HepG2 (cell line): ENCODE data around the gene NXN. TPM values are rescaled to one million over a fixed set of nuclear protein-coding genes. Genes with fewer than 3 reads are reported as not detected.
A peak's percentile ranks its signal among the peaks of the same experiment; 100 is the strongest.

Source experiments
- ASH2L ChIP-seq: fragments of 300-600, 200-600 bp; sonication (generic); IDR thresholded peaks from 2 replicates; pipeline ENCODE4 v1.7.0; 2017; ENCODE audit warnings: low read depth, mild to moderate bottlenecking, moderate library complexity, mixed read lengths, low read length; ENCODE audit not compliant: insufficient read length
- BHLHE40 ChIP-seq: IDR thresholded peaks from 2 replicates; pipeline ENCODE4 v1.6.1; 2011; ENCODE audit warnings: low read length, improper control_type of control experiment
- CBFB ChIP-seq: sonication (generic); formaldehyde crosslinking; IDR thresholded peaks from 2 replicates; pipeline ENCODE4 v1.4.0; 2020; ENCODE audit warnings: missing genetic modification reagents
- CTCF ChIP-seq: sonication (generic); formaldehyde crosslinking; IDR thresholded peaks from 2 replicates; pipeline ENCODE4 v1.5.0; 2020; ENCODE audit warnings: mild to moderate bottlenecking, missing genetic modification reagents, moderate library complexity
- EED ChIP-seq: sonication (generic); formaldehyde crosslinking; IDR thresholded peaks from 2 replicates; pipeline ENCODE4 v1.5.0; 2020; ENCODE audit warnings: mild to moderate bottlenecking, missing genetic modification reagents
- GZF1 ChIP-seq: sonication (generic); formaldehyde crosslinking; IDR thresholded peaks from 2 replicates; pipeline ENCODE4 v1.5.1; 2020; ENCODE audit warnings: mild to moderate bottlenecking, missing genetic modification reagents
- KDM5B ChIP-seq: sonication (generic); formaldehyde crosslinking; IDR thresholded peaks from 2 replicates; pipeline ENCODE4 v1.4.0; 2020; ENCODE audit warnings: missing genetic modification reagents, mild to moderate bottlenecking, borderline replicate concordance
- LRRFIP1 ChIP-seq: sonication (generic); formaldehyde crosslinking; conservative IDR thresholded peaks from 2 replicates; pipeline ENCODE4 v1.4.0; 2020; ENCODE audit warnings: missing genetic modification reagents
- MAFG ChIP-seq: sonication (generic); formaldehyde crosslinking; IDR thresholded peaks from 2 replicates; pipeline ENCODE4 v1.5.1; 2020; ENCODE audit warnings: mild to moderate bottlenecking, missing genetic modification reagents
- MXD4 ChIP-seq: IDR thresholded peaks from 2 replicates; pipeline ENCODE4 v1.6.1; 2016; ENCODE audit warnings: mild to moderate bottlenecking, missing biosample characterization, missing genetic modification reagents
- NONO ChIP-seq, 2 experiments: fragments of 450-650 bp in 1 of 2; sonication (generic) in 1 of 2; formaldehyde crosslinking in 1 of 2; IDR thresholded peaks in 1 of 2; conservative IDR thresholded peaks in 1 of 2; 2 replicates each; pipeline versions ENCODE4 v1.6.1 to v1.8.0; 2017 to 2022; ENCODE audit warnings: mild to moderate bottlenecking in 1 of 2, missing genetic modification reagents in 1 of 2, moderate library complexity in 1 of 2
- RBAK ChIP-seq: sonication (generic); formaldehyde crosslinking; IDR thresholded peaks from 2 replicates; pipeline ENCODE4 v1.5.1; 2020; ENCODE audit warnings: mild to moderate bottlenecking, missing genetic modification reagents
- REL ChIP-seq: sonication (generic); formaldehyde crosslinking; conservative IDR thresholded peaks from 2 replicates; pipeline ENCODE4 v1.8.0; 2022; ENCODE audit warnings: mild to moderate bottlenecking, missing genetic modification reagents, moderate library complexity
- RNF219 ChIP-seq: sonication (generic); formaldehyde crosslinking; IDR thresholded peaks from 2 replicates; pipeline ENCODE4 v1.5.0; 2020; ENCODE audit warnings: mild to moderate bottlenecking, missing genetic modification reagents
- SALL1 ChIP-seq: sonication (generic); formaldehyde crosslinking; IDR thresholded peaks from 2 replicates; pipeline ENCODE4 v1.8.0; 2022; ENCODE audit warnings: mild to moderate bottlenecking, missing genetic modification reagents
- SMYD3 ChIP-seq: sonication (generic); formaldehyde crosslinking; IDR thresholded peaks from 2 replicates; pipeline ENCODE4 v1.8.1; 2023; ENCODE audit warnings: mild to moderate bottlenecking, missing genetic modification reagents
- ZNF883 ChIP-seq: sonication (generic); formaldehyde crosslinking; IDR thresholded peaks from 2 replicates; pipeline ENCODE4 v1.5.1; 2020; ENCODE audit warnings: mild to moderate bottlenecking, missing genetic modification reagents; ENCODE audit errors: not compliant biosample characterization
- polyA plus RNA-seq, 8 experiments: library from polyadenylated mRNA; depleted of rRNA in 3 of 8; stranded (reverse) in 7 of 8; unstranded in 1 of 8; fragments of >200 nt; fragmentation: Illumina TruSeq in 4 of 8; extraction: Trizol in 4 of 8; gene quantifications; 2 replicates each; pipeline versions ENCODE4 v1.2.1 to v1.2.3, GENCODE V29; 2011 to 2016; ENCODE audit warnings: low read depth in 4 of 8, missing spikeins in 1 of 8, mixed read lengths in 1 of 8; ENCODE audit not compliant: insufficient read depth in 1 of 8
- total RNA-seq, 5 experiments: library from RNA; depleted of rRNA; stranded (reverse); fragments of >200 nt; fragmentation: Illumina TruSeq; extraction: Trizol; gene quantifications; 2 replicates each; pipeline ENCODE4 v1.2.3, GENCODE V29; 2016; ENCODE audit warnings: low read depth in 1 of 5
- TF ChIP-seq, protein P1 (sequence below): sonication (generic); formaldehyde crosslinking; IDR thresholded peaks from 2 replicates; pipeline ENCODE4 v1.8.1; 2022; ENCODE audit warnings: mild to moderate bottlenecking, missing genetic modification reagents
- TF ChIP-seq, protein P2 (sequence below): IDR thresholded peaks from 2 replicates; pipeline ENCODE4 v1.6.1; 2012; ENCODE audit warnings: low read depth, low read length, improper control_type of control experiment

The NXN gene
- total and polyA plus RNA-seq, 2 of the 13 experiments (the other 11 are each of a cell fraction or from before 2014, with no cell fraction given): 22.2 to 24.3 TPM

DNA sequence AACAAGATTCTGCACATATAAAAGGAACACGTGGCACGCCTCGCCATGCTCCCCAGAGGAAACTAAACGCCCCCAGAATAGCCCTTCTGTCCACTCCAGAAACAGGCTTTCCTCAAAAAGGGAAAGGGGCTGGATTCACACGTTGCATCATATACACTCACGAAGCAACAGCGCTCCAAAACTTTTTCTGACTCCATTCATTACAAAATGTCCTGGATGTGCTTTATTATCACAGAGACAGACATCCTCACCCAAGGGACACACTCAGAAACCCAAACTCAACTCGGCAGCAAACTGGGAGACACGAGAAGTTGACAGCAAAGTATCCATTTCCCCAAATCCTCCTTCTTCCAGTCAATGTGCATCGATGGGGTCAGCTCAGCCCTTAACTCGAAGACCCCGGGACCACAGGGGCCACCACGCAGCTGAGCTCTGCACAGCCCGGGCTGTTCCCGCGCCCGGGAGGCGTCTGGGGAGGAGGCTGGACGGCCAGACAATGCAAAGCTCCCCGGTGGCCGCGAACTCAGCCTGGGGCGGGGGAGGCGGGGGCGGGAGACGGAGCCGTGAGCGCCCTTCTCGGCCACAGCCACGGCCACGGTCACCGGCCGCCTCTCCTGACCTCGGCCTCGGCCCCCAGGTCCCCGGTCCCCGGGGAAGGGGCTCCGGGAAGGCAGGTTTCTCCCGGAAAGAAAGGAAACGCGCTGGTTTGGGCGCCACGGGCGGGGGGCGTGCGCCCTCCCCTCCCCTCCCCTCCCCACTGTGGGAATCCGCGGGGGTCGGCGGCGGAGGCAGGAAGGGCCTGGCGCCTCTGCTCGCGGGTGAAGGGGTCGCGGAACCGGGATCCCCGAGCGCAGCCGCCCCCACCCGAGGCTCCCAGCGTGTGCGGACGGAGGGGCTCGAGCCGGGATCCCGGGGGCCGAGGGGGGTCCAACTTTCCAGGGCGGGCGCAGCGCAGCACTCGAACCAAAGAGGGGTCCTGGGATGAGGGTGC, 1.2 kb downstream of the NXN start (continued):
- no peak for TF ChIP-seq LRRFIP1 (CRISPR knock-in tag)
- TF ChIP-seq RBAK: no peak
- no peak for TF ChIP-seq NONO (IDR thresholded peaks at IDR 0.05)
- TF ChIP-seq NONO (CRISPR knock-in tag; conservative IDR thresholded peaks at IDR 0.05): 0 out of 2 replicates have a peak, but pooled peaks have one; percentile 45
- no peak for TF ChIP-seq GZF1 (CRISPR knock-in tag)
- TF ChIP-seq REL: no peak
- no peak; the same call in 1 of the 2 replicates for TF ChIP-seq SALL1 (CRISPR knock-in tag)
- TF ChIP-seq MAFG (CRISPR knock-in tag): no peak
- TF ChIP-seq ZNF883 (CRISPR knock-in tag): no peak
- TF ChIP-seq ASH2L: peak; percentile 61
- no peak for TF ChIP-seq CBFB (CRISPR knock-in tag)
- TF ChIP-seq, protein P1, sequence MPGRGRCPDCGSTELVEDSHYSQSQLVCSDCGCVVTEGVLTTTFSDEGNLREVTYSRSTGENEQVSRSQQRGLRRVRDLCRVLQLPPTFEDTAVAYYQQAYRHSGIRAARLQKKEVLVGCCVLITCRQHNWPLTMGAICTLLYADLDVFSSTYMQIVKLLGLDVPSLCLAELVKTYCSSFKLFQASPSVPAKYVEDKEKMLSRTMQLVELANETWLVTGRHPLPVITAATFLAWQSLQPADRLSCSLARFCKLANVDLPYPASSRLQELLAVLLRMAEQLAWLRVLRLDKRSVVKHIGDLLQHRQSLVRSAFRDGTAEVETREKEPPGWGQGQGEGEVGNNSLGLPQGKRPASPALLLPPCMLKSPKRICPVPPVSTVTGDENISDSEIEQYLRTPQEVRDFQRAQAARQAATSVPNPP (CRISPR knock-in tag): no peak
- peak; percentile 61; the same call in 1 of the 2 replicates for TF ChIP-seq KDM5B (CRISPR knock-in tag)
- TF ChIP-seq BHLHE40: no peak
- TF ChIP-seq MXD4 (CRISPR knock-in tag): no peak
- TF ChIP-seq EED (CRISPR knock-in tag): no peak
- TF ChIP-seq SMYD3: no peak
- no peak for TF ChIP-seq CTCF
- TF ChIP-seq, protein P2, sequence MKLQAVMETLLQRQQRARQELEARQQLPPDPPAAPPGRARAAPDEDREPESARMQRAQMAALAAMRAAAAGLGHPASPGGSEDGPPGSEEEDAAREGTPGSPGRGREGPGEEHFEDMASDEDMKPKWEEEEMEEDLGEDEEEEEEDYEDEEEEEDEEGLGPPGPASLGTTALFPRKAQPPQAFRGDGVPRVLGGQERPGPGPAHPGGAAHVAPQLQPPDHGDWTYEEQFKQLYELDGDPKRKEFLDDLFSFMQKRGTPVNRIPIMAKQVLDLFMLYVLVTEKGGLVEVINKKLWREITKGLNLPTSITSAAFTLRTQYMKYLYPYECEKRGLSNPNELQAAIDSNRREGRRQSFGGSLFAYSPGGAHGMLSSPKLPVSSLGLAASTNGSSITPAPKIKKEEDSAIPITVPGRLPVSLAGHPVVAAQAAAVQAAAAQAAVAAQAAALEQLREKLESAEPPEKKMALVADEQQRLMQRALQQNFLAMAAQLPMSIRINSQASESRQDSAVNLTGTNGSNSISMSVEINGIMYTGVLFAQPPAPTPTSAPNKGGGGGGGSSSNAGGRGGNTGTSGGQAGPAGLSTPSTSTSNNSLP: no peak
- no peak for TF ChIP-seq RNF219 (CRISPR knock-in tag)
